ENCODE data around the gene SLC5A1.

Gene SLC5A1

DNA sequence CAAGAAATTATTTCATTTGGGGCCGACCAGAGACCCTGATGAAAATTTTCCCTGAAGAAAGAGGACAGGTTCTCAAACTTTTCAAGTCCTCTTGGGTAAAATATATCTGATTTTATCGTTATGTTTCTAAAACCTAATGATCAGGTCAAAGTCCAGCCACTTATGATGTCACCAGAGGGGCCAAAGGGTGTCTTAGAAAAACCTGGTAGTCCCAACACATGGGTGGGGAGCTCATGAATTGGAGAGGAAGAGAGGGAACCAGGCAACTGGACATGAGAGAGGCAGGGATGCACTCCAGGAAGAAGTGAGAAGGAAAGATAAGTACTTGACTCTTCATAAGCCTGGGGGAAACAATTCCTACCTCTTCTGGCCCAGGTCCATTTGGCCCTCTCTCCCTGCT is 9.2 kb downstream of the SLC5A1 start:
- DNase-seq = no peak

DNA sequence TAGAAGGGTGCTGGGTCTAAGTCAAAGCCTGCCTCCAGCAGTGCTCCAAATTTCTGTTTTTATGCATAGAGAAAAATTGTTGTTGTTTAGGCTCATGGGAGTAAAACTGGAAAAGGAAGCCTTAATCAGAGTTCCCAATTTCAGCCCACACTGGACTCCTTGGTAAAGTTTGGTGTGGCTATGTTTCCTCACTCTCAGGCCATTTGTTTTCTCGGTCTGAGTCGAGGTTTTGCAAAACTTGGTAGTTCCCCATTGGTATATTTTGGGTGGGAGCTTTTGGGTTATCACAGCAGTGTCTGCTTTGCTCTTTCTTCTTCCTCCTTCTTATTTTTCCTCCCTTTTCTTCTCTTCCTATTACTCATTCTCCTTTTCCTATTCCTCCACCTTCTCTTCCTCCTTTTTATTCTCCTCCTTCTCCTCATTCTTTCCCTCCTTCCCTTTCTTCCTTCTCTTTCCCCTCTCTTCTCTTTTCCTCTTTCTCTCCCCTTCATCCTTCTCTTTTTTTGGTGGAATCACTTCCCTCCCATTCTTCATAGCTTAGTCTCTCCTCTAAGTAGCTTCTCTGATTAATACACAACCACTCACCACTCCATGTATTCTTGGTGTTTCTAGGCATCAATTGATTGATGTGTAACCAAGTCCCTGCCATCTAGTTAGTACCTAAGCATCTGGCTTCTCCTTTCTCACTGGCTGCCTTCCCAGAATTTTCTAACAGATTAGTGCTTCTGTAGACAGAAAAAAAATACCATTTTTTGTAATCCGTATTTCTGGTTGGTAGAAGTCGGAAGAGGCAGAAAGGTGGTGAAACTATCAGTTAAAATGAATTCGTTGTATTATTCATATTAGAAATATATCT is 10.1 kb downstream of the SLC5A1 start:
- DNase-seq = peak; percentile 56

DNA sequence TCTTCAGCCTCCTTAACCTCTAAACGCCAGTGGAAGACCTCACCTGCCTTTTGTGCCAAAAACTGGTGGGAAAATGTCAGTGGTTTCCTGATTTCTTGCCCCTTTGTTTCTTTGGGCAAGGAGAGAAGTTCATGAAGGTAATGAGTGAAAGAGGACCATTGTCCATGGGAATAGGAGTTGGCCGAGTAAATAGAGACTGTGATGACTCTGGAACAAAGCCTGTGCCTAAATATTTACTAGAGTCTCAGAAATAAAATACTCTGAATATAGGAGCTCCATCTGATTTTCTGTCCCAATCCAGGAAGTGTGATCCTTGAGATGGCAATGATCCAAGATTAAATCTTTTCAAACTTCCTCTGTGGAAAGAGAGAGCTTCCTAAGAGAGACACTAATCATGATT is 12.0 kb downstream of the SLC5A1 start:
- DNase-seq = no peak

DNA sequence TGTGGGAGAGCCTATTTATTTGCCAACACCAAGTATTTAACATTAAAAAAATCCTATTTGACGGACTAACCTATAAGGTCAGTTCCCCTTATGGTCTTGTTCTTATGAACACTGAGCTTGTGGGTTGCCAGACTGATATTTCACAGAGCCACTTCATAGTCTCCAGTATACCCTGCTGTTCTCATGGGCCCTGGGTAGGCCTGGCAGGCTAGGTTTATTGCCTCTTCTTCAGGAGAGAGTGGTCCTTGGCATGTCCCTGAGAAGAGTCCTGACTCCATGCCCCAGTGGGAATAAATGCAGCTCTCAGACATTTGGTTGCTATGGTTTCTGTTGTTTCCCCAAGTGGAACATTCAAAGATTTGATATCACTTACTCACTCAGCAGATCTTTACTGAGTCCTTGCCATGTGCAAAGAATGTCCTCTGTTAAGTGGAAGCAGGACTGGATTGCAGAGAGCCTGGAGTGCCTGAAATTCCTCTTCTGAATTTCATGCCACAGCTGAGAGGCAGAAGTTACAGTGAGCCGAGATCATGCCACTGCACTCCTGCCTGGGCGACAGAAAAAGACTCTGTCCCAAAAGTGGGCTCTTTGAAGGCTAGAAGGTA is 15.7 kb downstream of the SLC5A1 start:
- no peak for DNase-seq

DNA sequence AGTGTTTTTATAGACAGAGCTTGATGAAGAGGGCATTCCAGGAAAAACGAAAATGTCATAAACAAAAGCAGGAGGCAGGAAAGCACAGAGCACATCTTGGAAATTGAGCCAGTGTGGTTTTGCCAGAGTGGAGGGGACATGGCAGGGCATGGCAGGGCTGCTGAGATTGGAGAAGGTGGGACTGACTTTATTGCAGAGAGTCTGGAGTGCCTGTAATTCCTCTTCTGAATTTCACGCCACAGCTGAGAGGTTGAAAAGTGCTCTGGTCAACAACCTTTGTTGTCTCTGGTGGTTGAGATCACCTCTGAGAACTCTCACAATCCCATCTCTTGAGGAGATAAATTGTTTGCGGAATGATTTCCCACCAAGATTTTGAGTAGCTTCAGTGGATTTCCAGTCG is 16.4 kb downstream of the SLC5A1 start:
- DNase-seq = no peak

DNA sequence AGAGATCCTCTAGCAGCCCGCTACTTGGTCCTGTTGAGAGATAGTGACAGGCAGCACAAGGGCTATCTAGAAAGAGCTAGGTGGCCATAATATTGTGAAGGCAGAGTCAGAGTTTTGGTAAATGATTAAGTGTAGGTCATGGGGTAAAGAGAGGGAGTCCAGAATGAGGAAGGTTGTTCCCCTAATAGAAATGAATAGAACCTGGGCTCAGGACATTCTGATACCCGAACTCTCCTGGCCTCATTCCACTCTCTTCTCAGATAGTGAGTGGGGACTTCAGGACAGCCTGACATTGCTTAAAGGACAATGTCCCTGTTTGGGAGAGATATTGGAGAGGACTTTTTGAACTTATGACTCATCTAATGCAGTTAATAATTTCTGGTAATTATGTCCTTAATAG is 20.6 kb downstream of the SLC5A1 start:
- DNase-seq = no peak

DNA sequence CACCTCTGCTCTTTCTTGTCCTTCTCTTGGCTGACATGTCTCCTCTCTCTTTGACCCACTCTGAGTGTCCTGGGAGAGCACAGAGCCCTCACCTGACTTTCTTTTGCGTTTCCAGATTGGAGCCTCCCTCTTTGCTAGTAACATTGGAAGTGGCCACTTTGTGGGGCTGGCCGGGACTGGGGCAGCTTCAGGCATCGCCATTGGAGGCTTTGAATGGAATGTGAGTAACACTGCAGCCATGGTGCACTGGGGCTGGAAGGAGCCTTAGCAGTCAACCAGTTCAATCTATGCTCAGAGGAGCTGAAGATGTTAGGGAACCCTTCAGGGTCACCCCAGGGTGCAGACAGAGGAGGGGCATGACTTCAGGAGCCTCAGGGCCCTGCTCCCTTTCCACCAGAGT is 23.8 kb downstream of the SLC5A1 start:
- no peak for DNase-seq

DNA sequence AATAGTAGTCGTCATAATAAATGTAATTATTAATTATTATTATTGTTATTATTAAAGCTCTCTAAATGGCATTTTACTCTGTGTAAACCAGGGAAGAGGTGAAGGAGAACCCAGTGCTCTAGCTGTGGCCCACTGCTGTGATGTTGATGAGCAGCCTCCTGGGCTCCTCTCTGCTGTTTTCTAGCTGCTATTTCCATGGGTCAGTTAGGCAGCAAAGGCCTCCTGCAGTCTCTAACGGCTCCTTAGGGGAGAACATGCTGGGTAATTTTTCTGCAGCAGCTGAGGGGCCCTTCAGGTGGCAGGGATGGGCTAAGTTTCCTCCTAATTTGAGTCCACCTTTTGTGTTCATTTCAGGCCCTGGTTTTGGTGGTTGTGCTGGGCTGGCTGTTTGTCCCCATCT is 24.6 kb downstream of the SLC5A1 start:
- no peak for DNase-seq

DNA sequence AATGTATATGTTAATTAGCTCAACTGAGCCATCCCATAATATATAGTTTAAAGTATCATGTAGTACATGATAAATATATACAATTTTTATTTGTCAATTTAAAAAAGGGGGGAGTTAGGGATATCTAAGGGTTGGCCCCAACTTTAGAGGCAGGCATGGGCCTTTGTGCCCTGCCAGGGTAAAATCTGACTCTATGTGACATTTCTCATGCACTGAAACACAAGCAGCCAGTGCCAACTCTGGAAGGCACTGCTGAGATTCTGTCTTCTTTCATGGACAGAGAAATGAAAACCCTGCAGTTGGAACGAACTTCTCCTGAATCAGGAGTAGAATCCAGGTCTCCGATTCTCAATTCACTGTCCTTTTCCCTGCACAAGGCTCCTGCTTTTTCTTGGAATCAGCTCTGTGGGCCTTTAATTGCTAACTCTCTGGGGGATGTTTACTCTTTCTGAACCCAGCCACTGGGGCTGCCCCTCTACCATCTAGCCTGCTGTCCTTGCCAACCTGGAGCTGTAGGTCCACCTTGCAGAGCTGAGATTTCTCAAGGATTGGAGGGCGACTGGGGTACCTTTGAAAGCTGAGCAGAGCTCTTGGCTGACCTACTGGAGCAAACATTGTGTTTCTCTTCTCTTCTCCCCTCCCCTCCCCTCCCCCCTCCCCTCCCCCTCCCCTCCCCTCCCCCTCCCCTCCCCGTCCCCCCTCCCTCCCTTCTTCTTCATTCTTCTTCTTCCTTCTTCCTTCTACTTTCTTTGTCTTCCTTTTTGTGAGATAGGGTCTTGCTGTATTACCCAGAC is 26.7 kb downstream of the SLC5A1 start:
- DNase-seq = no peak

DNA sequence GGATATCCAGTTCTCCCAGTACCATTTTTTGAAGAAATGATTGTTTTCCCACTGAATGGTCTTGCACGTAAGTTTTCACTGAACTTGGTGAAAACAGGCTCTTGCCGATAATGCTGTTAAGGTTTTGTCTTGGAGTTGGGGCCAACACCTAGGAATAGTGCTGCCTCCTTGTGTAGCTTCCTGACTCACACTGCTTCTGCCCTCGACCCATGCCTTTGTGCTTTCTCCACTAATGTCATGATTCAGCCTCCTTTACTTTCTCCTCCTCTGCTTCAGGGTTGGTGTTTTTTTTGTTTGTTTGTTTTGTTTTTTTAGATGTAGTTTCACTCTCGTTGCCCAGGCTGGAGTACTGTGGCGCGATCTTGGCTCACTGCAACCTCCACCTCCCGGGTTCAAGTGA is 30.2 kb downstream of the SLC5A1 start:
- DNase-seq = no peak

DNA sequence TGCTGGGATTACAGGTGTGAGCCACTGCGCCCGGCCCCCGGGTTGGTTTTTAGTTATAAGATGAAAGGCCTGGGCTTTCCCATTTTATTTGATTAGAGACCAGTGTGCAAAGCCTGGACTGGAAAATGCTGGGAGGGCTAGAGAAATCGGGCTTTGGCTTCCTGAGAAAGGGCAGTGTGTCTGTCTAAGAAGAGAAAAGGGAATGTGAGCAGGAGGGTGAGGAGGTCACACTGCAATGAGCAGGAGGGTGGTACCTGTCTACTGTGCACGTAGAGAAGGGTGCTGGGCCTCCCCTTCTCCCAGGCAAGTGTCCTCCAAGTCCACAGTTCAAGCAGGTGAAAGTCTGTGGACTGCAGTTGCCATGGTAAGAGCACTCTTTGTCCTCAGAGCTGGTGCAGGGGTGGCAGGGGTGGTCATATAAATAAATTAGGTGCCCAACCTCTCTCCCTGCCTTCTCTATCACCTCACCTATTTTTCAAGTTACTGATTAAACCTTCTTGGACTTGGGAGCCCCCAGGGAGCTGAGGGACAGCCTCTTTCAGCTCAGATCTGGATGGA is 30.8 kb downstream of the SLC5A1 start:
- no peak for DNase-seq

DNA sequence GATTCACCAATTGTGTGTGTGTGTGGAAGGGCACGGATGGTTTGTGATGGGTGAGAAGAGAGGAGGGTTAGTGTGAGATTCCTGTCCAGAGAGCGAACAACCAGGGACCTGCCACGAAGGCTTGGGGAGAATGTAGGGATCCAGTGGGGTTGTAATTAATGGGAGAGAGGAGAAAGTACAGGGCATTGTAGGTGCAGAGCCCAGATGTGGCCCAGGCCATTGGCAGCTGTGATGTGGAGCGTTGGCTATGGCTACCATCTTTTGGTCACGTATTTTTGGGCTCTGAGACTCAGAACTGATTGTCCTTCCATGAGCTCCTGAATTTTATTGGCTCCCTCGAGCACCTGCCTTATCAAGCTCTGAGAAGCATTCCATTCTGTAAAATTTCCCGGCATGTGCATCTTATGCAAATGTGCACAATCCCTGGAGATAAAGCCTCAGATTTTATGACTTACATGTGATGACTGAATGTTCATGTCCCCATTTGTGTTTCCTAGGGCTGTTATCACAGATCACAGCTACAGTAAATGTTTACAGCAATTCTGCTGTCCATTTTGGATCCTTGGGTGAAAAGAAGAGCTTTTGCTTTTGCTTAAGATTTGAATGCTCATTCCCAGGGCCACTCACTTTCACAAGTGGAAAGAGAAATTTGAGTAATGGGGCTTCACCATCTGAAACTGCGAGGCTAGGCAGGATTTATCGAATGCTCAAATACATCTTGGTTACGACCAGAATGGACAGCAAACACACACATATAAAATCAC is 33.1 kb downstream of the SLC5A1 start:
- DNase-seq = no peak

DNA sequence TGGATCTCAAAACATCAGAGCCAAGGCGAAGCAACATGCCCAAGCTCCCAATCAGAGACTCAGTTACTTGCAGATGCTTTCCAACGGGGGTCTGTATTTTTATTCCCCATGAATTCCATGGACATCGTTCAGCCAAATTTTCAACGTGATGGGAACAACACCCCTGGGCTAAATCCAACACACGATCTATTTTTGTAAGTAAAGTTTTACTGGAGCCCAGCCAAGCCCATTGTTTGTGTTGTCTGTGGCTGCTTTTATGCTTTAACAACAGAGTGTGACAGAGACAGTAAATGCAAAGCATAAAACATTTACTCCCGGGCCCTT is 33.7 kb downstream of the SLC5A1 start:
- DNase-seq = no peak

DNA sequence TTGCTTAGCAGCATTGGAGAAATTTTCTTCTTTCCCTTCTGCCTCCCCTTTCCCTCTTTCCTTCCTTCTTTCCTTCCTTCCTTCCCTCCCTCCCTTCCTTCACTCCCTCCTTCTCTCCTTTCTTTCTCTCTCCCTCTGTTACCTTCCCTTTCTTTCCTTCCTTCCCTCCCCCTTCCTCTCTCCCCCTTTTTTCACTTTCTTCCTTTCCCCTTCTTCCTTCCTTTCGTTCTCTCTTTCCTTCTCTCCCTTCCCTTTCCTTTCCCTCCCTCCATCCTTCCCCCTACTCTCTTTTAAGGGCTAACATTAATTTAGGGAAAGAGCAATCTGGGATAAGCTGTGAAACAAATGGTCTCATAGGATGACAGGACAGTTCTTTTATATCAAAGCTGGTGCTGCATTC is 34.1 kb downstream of the SLC5A1 start:
- no peak for DNase-seq

DNA sequence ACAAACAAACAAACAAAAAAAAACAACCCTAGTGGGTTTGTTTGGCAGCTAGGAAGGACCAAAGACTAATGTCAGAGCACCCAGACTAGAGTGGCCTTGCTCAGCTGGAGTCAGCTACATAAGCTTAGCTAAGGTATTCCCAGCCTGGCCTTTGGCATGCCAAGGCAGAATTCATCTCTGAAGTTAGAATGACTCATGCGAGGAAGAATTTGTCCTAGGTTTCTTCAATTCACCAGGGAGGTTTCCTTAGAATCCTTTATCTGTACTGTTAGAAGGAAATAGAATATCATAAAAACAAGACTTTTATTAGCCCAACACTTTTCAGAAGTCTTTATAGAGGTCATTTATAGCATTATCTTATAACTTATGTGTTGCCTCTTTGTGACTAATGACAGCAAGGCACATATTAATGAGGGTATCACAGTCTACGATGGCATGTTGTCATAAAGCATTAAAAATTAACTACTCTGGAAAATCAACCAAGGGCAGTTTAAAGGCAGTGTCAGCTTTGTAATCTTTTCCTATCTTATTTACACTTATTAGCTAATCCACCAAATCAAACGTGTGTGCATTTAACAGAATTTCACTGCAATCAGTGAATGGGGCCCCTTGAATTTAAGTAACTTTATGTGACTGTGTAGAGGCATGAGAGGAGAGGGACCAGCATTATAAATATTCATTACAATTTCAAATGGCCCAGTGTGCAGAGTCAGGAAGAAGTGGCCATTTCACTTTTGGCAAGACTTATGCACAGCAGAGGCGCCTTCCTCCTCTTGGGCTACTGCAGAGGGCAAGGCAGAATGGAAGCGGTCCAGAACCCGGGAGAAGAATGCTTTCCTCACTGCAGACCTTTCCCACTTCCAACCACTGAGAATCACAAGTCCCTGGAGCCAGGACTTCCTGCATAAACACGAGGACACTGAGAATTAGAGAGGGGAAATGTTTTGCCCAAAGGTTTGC is 36.3 kb downstream of the SLC5A1 start:
- no peak for DNase-seq

DNA sequence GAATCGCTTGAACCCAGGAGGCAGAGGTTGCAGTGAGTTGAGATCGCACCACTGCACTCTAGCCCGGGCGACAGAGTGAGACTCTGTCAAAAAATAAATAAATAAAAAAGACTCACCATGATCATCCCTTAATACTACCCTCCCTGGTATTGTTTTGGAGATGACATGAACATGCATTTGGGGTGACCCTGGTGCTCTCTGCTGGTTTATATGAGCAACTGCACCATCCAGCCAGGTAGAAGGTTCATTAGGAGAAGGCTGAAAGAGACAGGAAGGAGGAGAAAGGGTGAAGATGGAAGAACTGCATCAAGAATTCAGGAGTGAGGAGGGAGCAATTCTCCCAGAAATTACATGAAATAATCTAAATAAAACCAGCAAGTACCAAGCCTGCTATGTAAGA is 37.8 kb downstream of the SLC5A1 start:
- peak; percentile 61 for DNase-seq

DNA sequence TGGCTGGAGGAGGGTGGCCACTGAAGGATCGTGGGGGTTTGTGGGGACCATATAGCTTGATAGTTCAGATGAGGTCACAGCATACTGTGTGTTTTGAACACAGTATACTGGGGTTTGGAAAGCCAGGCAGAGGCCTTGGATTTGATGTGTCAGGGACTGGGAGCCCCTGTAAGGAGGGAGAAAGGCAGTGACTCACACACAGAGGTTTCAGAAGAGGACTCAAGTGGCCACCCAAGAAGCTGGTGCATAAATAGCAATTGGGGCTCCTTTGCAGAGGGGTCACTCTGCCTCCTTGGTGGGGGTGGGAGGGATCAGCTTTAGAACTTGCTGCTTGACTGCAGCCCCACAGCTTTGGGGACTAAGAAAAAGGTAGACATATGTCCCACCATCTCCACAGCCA is 39.3 kb downstream of the SLC5A1 start:
- DNase-seq = no peak

DNA sequence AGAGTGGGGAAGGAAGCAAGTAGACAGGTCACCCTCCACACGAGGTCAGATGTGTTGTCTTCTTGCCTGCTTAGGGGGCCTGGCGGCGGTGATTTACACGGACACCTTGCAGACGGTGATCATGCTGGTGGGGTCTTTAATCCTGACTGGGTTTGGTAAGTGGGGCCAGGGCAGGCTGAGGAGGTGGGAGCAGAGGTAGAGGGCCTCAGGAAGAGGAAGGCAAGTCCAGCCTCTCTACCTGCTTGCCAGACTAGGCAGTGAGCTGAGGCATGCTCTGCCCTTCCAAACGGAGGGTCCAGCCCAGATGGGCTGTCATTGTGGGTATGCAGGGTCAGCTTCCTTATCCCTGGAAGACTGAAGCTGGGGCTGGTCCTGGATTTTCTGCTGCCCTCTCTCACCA is 39.9 kb downstream of the SLC5A1 start:
- DNase-seq = no peak

DNA sequence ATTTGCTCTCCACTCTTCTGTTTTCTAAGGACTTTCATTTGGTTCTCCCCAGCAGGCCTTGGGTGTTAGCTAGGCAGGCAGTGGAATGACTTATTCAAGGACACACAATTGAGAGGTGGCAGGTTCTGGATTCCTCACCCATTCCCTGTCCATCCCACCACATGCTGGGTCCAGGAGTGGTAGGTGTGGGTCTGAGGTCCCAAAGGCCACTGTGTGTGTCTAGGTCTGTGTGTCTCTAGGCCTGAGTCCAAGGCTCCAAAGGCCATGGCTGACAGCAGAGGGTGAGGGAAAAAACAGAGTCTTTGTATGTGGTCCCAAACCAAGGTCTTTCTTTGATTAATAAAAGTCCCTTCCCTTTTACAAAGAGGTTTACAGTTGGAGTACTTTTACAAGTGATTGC is 40.8 kb downstream of the SLC5A1 start:
- no peak for DNase-seq

DNA sequence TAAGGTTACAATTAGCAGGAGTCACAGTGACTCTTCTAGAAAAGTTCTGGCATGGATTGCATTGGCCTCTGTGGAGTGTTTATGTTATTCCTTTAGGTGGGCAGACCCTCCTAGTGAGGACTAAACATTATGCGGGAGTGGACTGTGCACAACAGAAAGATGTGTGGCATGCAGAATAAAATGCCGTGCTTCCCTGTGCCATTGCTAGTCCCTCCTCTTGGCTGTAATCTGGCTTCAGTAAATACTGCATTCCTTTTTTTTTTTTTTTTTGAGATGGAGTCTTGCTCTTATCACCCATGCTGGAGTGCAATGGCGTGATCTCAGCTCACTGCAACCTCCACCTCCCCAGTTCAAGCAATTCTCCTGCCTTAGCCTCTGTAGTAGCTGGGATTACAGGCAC is 45.0 kb downstream of the SLC5A1 start:
- no peak for DNase-seq

DNA sequence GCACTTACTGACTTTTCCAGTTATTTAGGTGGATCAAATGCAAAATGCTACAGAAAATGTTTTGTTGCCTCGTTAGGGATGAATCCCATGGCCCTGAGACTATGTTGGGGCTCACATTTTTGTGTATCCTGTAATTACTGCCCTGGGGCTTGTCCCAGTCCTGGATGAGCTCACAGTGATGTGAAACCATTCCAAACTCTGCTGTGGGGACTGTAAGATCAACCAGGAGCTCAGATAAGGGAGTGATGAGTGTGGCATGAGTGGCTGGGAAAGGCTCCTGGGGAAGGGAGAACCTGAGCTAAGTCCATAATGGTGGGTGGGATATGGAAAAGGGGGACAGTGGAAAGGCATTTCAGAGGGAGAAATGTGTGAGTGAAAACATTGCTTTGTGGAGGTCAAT is 54.0 kb downstream of the SLC5A1 start:
- no peak for DNase-seq

Data from suppressor macrophage treated with lipopolysaccharide for 4 hours (primary cell).